ENCODE results near the gene ZNF735. TPM values are rescaled to one million over a fixed set of nuclear protein-coding genes. Genes with fewer than 3 reads are reported as not detected.
"Not testable (repeated sequence)": the region's sequence is repeated elsewhere in the genome, so short reads cannot be mapped to it uniquely, and the experiment has no call there.

ZNF735 gene
- total RNA-seq, 2 experiments from 2014 or later = not detected

DNA sequence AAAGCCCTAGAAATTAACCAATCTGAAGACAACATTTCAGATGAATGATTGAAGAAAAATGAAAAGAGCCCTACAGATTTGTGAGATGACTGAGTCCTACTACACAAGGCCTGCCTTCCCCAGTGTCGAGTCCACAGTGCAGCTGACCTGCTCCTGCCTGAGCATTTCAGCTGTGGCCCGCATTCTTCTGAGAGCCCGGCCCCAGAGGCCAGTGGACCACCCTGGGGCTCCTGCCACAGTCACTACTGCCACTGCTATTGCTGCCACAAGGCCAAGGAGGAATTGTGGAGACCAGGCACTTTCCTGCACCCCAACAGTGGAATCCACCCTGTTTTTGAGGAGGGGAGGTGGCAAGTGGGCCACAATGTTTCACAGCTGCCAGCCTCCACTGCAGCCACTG lies 19.6 kb upstream of the ZNF735 start:
- H3K9me3 Mint-ChIP-seq = peaks cover 10% of the 10 kb centered on the region
- ChIA-PET POLR2A (no interaction called here), CTCF (no interaction called here)

DNA sequence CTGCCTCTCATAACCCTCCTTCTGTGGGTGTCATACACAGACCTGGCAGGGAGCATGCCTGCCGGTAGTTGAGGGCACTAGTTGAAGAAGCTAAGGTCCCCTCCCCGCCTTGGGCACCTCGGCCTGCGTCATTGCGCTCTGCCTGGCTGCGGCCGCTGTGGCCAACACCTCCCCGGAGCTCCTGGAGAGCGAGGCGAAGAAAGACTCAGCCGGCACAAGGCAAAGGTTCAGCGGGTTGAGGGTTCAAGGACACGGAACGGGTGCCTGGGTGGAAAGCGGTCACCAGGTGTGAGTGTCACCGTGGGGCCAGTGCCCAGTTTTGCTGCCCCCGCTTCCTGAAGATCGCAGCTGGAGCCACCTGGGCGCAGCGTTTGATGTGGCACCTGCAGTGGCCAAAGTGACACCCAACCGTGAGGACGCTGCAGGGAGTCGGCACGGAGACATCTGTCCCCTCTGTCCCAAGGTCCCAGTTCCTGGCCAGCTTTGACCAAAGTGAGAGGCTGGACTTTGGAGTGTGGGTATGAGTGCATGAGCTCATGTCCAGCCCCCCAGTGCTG lies 14.8 kb upstream of the ZNF735 start:
- no peaks in the 10 kb centered on the region for H3K4me1 ChIP-seq (ENCODE audit: insufficient read depth, low read length)
- Mint-ChIP-seq H3K36me3 (ENCODE audit: low read depth) (no peaks in the 10 kb centered on the region), H3K9me3 (peaks cover 10% of the 10 kb centered on the region), H3K27me3 (no peaks in the 10 kb centered on the region), H3K27ac (no peak overlapping the region), H3K4me1 (ENCODE audit: low read depth) (no peaks in the 10 kb centered on the region), H3K4me3 (no peak overlapping the region)
- H3K9me3 ChIP-seq (ENCODE audit: control insufficient read depth in 1 of 2, insufficient read depth in 1 of 2, low read length in 2 of 2) = peaks cover 0 to 32% of the 10 kb centered on the region in 2 experiments
- CTCF ChIA-PET = no interaction called here
- no peak overlapping the region for H3K4me3 ChIP-seq (ENCODE audit: low read length)
- TF ChIP-seq, protein P1, sequence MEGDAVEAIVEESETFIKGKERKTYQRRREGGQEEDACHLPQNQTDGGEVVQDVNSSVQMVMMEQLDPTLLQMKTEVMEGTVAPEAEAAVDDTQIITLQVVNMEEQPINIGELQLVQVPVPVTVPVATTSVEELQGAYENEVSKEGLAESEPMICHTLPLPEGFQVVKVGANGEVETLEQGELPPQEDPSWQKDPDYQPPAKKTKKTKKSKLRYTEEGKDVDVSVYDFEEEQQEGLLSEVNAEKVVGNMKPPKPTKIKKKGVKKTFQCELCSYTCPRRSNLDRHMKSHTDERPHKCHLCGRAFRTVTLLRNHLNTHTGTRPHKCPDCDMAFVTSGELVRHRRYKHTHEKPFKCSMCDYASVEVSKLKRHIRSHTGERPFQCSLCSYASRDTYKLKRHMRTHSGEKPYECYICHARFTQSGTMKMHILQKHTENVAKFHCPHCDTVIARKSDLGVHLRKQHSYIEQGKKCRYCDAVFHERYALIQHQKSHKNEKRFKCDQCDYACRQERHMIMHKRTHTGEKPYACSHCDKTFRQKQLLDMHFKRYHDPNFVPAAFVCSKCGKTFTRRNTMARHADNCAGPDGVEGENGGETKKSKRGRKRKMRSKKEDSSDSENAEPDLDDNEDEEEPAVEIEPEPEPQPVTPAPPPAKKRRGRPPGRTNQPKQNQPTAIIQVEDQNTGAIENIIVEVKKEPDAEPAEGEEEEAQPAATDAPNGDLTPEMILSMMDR (IDR thresholded peaks at IDR 0.05) = no peak
- no peaks in the 10 kb centered on the region for H3K36me3 ChIP-seq (ENCODE audit: insufficient read depth, low read length)
- no peaks in the 10 kb centered on the region for H3K27me3 ChIP-seq (ENCODE audit: control insufficient read depth in 1 of 2, insufficient read depth in 2 of 2, low read length in 2 of 2)
- ATAC-seq (ENCODE audit: poor library complexity) (no peak), DNase-seq (no peak)
- POLR2A ChIA-PET = no interaction called here
- H3K27ac ChIP-seq (ENCODE audit: low read depth in 1 of 2, low read length in 2 of 2) = no peak overlapping the region
- intact Hi-C loops (cut with DNase I, micrococcal nuclease) = no loop called here

More for the DNA sequence above, 19.6 kb upstream of the ZNF735 start:
- Mint-ChIP-seq H3K4me3 (no peak overlapping the region), H3K4me1 (ENCODE audit: low read depth) (no peaks in the 10 kb centered on the region), H3K36me3 (ENCODE audit: low read depth) (no peaks in the 10 kb centered on the region), H3K27ac (no peak overlapping the region), H3K27me3 (no peaks in the 10 kb centered on the region)
- intact Hi-C loops (cut with DNase I, micrococcal nuclease) = no loop called here
- Histone ChIP-seq H3K9me3 (ENCODE audit: control insufficient read depth in 1 of 2, insufficient read depth in 1 of 2, low read length in 2 of 2) (peaks cover 0 to 49% of the 10 kb centered on the region in 2 experiments), H3K27me3 (ENCODE audit: control insufficient read depth in 1 of 2, insufficient read depth in 2 of 2, low read length in 2 of 2) (no peaks in the 10 kb centered on the region), H3K27ac (ENCODE audit: low read depth in 1 of 2, low read length in 2 of 2) (no peak overlapping the region), H3K36me3 (ENCODE audit: insufficient read depth, low read length) (no peaks in the 10 kb centered on the region), H3K4me3 (ENCODE audit: low read length) (no peak overlapping the region), H3K4me1 (ENCODE audit: insufficient read depth, low read length) (peaks cover 7% of the 10 kb centered on the region)
- TF ChIP-seq, protein P1 (IDR thresholded peaks at IDR 0.05) = no peak
- ATAC-seq (ENCODE audit: poor library complexity) = no peak
- no peak for DNase-seq

DNA sequence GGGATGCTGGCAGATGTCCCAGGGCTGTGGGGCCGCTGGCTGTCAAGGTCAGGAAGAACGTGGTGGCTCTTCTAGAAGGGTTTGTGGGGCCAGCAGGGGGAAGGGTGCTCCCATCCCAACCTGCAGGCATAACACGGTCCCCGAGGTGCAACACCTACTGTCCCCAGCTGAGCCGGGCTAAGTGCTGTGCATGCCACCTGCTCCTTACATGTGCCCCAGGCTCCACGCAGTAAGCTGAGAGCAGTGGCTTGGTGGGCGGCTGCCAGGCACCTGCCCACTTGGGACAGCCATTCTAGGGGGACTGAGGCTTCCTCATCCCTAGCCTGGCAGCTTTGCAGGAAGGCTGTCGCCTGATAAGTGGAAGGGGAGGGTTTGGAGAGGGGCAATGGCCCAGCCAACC lies 14.2 kb upstream of the ZNF735 start:
- POLR2A ChIA-PET = no interaction called here
- TF ChIP-seq, protein P1 (IDR thresholded peaks at IDR 0.05) = no peak
- Mint-ChIP-seq H3K9me3 (peaks cover 9% of the 10 kb centered on the region), H3K27ac (no peak overlapping the region), H3K36me3 (ENCODE audit: low read depth) (no peaks in the 10 kb centered on the region), H3K27me3 (no peaks in the 10 kb centered on the region), H3K4me1 (ENCODE audit: low read depth) (no peaks in the 10 kb centered on the region), H3K4me3 (no peak overlapping the region)
- ATAC-seq (ENCODE audit: poor library complexity) (no peak), DNase-seq (peak in 1 of 14 experiments; percentile 2)
- Histone ChIP-seq H3K36me3 (ENCODE audit: insufficient read depth, low read length) (no peaks in the 10 kb centered on the region), H3K27ac (ENCODE audit: low read depth in 1 of 2, low read length in 2 of 2) (no peak overlapping the region), H3K27me3 (ENCODE audit: control insufficient read depth in 1 of 2, insufficient read depth in 2 of 2, low read length in 2 of 2) (no peaks in the 10 kb centered on the region), H3K9me3 (ENCODE audit: control insufficient read depth in 1 of 2, insufficient read depth in 1 of 2, low read length in 2 of 2) (peaks cover 0 to 26% of the 10 kb centered on the region in 2 experiments), H3K4me1 (ENCODE audit: insufficient read depth, low read length) (no peaks in the 10 kb centered on the region), H3K4me3 (ENCODE audit: low read length) (no peak overlapping the region)
- intact Hi-C loops (cut with DNase I, micrococcal nuclease) = no loop called here
- CTCF ChIA-PET = no interaction called here

DNA sequence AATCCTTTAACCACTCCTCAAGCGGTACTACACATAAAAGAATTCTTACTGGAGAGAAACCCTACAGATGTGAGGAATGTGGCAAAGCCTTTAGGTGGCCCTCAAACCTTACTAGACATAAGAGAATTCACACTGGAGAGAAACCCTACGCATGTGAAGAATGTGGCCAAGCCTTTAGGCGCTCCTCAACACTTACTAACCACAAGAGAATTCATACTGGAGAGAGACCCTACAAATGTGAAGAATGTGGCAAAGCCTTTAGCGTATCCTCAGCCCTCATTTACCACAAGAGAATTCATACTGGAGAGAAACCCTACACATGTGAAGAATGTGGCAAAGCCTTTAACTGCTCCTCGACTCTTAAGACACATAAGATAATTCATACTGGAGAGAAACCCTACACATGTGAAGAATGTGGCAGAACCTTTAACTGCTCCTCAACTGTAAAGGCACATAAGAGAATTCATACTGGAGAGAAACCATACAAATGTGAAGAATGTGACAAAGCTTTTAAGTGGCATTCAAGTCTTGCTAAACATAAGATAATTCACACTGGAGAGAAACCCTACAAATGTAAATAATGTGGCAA lies 12.8 kb downstream of the ZNF735 start:
- Mint-ChIP-seq H3K9me3 (peaks cover 24% of the 10 kb centered on the region), H3K36me3 (ENCODE audit: low read depth) (peaks cover 13% of the 10 kb centered on the region)
- H3K4me3 Mint-ChIP-seq; DNase-seq; H3K27ac Mint-ChIP-seq; CTCF ChIA-PET; H3K4me1 ChIP-seq (ENCODE audit: insufficient read depth, low read length); H3K27ac ChIP-seq (ENCODE audit: low read depth in 1 of 2, low read length in 2 of 2); H3K27me3 Mint-ChIP-seq; intact Hi-C loops (cut with DNase I, micrococcal nuclease); H3K4me3 ChIP-seq (ENCODE audit: low read length); H3K27me3 ChIP-seq (ENCODE audit: control insufficient read depth in 1 of 2, insufficient read depth in 2 of 2, low read length in 2 of 2); H3K4me1 Mint-ChIP-seq (ENCODE audit: low read depth); ATAC-seq (ENCODE audit: poor library complexity); H3K36me3 ChIP-seq (ENCODE audit: insufficient read depth, low read length); POLR2A ChIA-PET: not testable (repeated sequence)
- peaks cover 17 to 43% of the 10 kb centered on the region in 2 experiments for H3K9me3 ChIP-seq (ENCODE audit: control insufficient read depth in 1 of 2, insufficient read depth in 1 of 2, low read length in 2 of 2)
